ENCODE data around the gene TSR1. TPM values are rescaled to one million over a fixed set of nuclear protein-coding genes. Genes with fewer than 3 reads are reported as not detected.

TSR1 gene
- total RNA-seq, 1 donor, result 45.8 TPM

DNA sequence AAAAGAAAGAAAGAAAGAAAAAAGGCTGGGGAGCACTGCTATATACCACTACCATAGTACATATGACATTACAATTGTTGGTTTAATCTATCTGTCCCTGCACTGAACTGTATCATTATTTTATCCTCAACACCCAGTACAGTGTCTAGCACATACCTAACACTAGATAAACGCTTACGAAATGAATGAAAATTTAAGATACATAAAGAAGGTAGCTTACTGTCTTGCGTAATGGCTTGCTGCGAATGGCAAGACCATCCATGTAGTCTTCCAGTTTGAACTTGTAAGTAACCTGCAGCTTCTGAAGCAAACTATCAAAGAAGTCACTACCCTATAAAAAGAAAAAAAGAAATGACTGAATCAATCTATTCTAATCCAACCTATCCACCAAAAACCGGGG, 39.2 kb downstream of the TSR1 start:
- H3K4me3 ChIP-seq (ENCODE audit: low read depth, low read length), result no peak overlapping the region
- TF ChIP-seq, protein P1, sequence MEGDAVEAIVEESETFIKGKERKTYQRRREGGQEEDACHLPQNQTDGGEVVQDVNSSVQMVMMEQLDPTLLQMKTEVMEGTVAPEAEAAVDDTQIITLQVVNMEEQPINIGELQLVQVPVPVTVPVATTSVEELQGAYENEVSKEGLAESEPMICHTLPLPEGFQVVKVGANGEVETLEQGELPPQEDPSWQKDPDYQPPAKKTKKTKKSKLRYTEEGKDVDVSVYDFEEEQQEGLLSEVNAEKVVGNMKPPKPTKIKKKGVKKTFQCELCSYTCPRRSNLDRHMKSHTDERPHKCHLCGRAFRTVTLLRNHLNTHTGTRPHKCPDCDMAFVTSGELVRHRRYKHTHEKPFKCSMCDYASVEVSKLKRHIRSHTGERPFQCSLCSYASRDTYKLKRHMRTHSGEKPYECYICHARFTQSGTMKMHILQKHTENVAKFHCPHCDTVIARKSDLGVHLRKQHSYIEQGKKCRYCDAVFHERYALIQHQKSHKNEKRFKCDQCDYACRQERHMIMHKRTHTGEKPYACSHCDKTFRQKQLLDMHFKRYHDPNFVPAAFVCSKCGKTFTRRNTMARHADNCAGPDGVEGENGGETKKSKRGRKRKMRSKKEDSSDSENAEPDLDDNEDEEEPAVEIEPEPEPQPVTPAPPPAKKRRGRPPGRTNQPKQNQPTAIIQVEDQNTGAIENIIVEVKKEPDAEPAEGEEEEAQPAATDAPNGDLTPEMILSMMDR (IDR thresholded peaks at IDR 0.05; ENCODE audit: insufficient read depth, low read depth, low read length), result no peak
- no peak for DNase-seq (ENCODE audit: low read depth)

DNA sequence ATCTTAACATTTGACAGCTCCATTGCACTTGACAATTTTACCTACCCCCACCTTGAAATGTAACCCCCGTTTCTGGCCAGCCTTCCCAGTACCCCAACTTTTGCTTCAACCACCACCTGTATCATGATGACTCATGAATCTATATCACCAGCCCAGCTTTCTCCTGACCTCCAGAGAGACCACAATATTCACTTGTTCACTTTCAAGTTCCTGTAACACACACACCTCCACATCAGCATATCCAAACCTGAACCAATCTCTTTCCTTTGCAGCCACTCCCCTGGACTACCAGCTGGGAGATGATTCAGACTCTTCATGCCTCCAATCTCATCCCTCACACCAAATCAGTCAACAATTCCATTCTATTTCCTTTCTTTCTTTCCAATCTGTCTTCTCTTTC, 40.7 kb downstream of the TSR1 start:
- no peak overlapping the region for H3K4me3 ChIP-seq (ENCODE audit: low read depth, low read length)
- TF ChIP-seq, protein P1 (IDR thresholded peaks at IDR 0.05; ENCODE audit: insufficient read depth, low read depth, low read length), result no peak
- DNase-seq (ENCODE audit: low read depth), result no peak

DNA sequence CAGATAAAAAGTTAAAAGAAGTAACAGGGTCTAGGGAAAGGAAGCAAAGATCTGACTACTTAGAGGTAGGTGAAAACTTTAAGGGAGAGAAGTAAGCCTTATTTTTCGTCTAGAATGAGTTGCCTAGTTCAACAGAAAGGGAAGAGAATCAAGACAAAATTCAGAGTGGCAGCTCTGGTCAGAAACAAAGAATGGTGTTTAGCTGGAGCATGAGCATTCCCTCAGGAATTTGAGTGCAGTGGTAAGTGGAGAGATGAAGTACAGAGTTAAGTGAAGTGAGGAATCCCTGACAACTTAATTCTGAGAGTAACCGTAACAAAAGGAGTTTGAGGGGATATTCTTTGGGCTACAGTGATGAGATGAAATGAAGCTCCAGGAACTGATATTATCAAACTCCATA, 44.2 kb downstream of the TSR1 start:
- TF ChIP-seq, protein P1 (IDR thresholded peaks at IDR 0.05; ENCODE audit: insufficient read depth, low read depth, low read length), result no peak
- no peak for DNase-seq (ENCODE audit: low read depth)
- H3K4me3 ChIP-seq (ENCODE audit: low read depth, low read length), result no peak overlapping the region

DNA sequence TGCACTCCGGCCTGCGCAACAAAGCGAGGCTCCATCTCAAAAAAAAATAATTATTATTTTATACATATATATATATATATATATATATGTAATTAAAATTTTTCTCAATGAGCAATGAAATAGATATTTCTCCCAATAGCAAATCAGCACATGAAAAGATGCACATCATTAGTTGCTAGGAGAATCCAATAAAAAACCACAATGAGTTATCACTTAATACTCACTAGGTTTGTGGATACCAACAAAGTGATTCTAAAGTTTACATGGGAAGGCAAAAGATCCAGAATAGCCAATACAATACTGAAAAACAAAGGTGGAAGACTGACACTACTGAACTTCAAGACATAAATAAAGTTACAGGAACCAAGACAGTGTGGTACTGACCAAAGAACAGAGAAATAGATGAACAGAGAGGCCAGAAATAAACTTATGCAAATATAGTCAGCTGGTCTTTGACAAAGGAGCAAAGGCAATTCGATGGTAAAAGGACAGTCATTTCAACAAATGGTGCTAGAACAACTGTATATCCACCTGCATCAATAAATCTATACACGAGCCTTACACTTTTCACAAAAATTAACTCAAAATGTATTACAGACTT, 46.3 kb downstream of the TSR1 start:
- DNase-seq (ENCODE audit: low read depth), result no peak
- TF ChIP-seq, protein P1 (IDR thresholded peaks at IDR 0.05; ENCODE audit: insufficient read depth, low read depth, low read length), result no peak
- no peak overlapping the region for H3K4me3 ChIP-seq (ENCODE audit: low read depth, low read length)

DNA sequence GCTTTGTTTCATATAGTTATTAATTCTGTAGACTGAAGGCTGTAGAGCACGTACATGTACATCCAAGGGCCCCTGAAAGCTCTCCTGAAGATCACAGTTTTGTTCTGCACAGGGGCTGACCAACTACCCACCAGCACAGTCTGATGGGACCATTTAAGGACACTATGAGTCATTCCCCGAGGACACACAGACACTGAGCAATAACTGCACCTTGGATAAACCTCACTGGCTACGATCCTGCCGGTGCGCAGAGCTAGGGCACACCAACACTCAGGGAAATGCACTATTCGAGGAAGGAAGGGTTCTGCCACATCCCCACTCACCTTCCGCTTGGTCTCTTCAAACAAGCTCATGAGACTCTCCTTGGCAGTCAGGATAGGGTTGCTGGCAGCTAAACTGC, 53.0 kb downstream of the TSR1 start:
- H3K4me3 ChIP-seq (ENCODE audit: low read depth, low read length), result no peak overlapping the region
- TF ChIP-seq, protein P1 (IDR thresholded peaks at IDR 0.05; ENCODE audit: insufficient read depth, low read depth, low read length), result no peak
- no peak for DNase-seq (ENCODE audit: low read depth)

DNA sequence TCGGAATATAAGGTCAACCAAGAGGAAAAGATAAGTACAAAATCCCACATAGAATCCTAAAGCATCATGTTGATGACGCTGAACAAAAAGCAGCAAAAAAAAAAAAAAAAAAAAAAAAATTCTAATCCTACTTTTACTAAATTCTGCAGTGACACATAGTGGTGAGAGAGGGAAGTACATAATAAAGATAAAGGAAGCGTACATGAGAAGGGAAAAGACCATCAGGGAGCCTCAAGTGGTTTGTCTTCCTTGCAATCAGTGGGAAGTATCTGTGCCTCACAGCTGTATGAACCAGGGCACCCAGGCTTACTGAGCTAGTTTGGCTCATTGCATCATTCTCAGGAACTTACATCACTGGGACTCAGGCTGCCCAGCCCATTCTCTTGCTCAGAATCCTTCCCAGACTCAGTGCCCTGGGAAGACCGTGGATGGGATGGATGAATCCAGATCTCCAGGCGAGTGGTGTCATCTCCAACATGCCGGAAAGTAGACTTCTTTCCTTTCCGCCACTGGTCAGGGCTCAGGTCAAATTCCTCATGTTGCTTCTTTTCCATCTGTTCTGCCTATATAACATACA, 53.9 kb downstream of the TSR1 start:
- TF ChIP-seq, protein P1 (IDR thresholded peaks at IDR 0.05; ENCODE audit: insufficient read depth, low read depth, low read length), result peak; percentile 56
- DNase-seq (ENCODE audit: low read depth), result peak; percentile 93
- H3K4me3 ChIP-seq (ENCODE audit: low read depth, low read length), result no peak overlapping the region

DNA sequence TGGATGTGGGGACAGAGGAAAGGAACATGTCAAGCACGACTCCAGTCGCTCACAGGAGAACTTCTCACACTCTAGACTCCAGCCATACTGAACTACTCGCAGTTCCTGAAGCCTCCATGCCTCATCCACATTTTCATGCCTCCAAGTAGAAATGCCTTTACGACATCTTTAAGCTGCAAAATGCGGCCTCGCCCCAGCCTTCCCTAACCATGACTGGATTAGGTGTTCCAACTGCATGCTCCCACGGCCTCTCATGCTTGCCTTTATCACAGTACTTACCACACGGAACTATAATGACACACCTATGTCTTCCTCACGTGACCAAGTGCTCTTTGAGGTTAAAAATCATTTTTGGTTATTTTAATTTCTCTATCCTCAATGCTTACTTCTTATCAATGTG, 56.5 kb downstream of the TSR1 start:
- no peak overlapping the region for H3K4me3 ChIP-seq (ENCODE audit: low read depth, low read length)
- DNase-seq (ENCODE audit: low read depth), result no peak
- TF ChIP-seq, protein P1 (IDR thresholded peaks at IDR 0.05; ENCODE audit: insufficient read depth, low read depth, low read length), result no peak

Data from fibroblast of villous mesenchyme (primary cell).